K562 (cell line): ENCODE data around the gene CPLX1. TPM values are rescaled to one million over a fixed set of nuclear protein-coding genes. Genes with fewer than 3 reads are reported as not detected.

Experiments
- ATAC-seq: fragments of 200-7000 bp; cut with Tn5 transposase; 3 replicates; pipeline ENCODE4 v1.9.1; 2020; ENCODE audit warnings: moderate library complexity
- BruUV-seq: library from RNA; stranded (reverse); fragments of 400-500 nt; replicated peaks from 2 replicates; lab custom pipeline; 2021; lab: Mats Ljungman, UMichigan
- CTCF ChIA-PET: fragments of 300-600 bp; formaldehyde crosslinking; extraction: SDS; loops from one replicate; lab custom pipeline; 2021; ENCODE audit warnings: low intra/inter-chr PET ratio; lab: Yijun Ruan, JAX
- POLR2A ChIA-PET: fragments of 300-600, 350-650 bp; sonication (Branson Sonifier 250); formaldehyde crosslinking; extraction: SDS; loops from one replicate; lab custom pipeline; 2021; ENCODE audit warnings: antibody characterized with exemption, inconsistent platforms; lab: Yijun Ruan, JAX
- DNase-seq, 4 experiments: peaks; one replicate each; pipeline versions ENCODE4 v3.0.0 to v3.0.0-alpha.2; 2011 to 2018; ENCODE audit warnings: low spot score in 3 of 4, mixed read lengths in 3 of 4; ENCODE audit errors: extremely low read depth in 1 of 4
- FAIRE-seq: peaks from 2 replicates; lab custom pipeline; 2011; peaks lifted over from hg19 to GRCh38; lab: Jason Lieb, UNC
- H2AFZ ChIP-seq: 2 replicates; pipeline ENCODE4 v1.6.0; 2011; ENCODE audit warnings: low read depth, low read length, control low read depth, inconsistent platforms
- H3K27ac ChIP-seq: fragments of 200-600 bp; 3 replicates; pipeline ENCODE4 v1.8.0; 2011; ENCODE audit warnings: low read depth, mild to moderate bottlenecking, control low read depth, inconsistent platforms, low read length, moderate library complexity, mixed read lengths; ENCODE audit errors: extremely low read depth
- H3K27me3 ChIP-seq, 2 experiments: fragments of 300-600 bp in 1 of 2; 2 replicates in 1 of 2; 3 replicates in 1 of 2; pipeline versions ENCODE4 v1.6.0 to v1.8.0; 2011; ENCODE audit warnings: inconsistent platforms in 2 of 2, low read length in 2 of 2, mild to moderate bottlenecking in 1 of 2, mixed read lengths in 1 of 2, moderate library complexity in 1 of 2; ENCODE audit not compliant: control insufficient read depth in 2 of 2, insufficient read depth in 2 of 2
- H3K36me3 ChIP-seq: fragments of 300-600 bp; 3 replicates; pipeline ENCODE4 v1.8.0; 2011; ENCODE audit warnings: mild to moderate bottlenecking, low read length, inconsistent platforms; ENCODE audit not compliant: control insufficient read depth, insufficient read depth
- H3K4me1 ChIP-seq, 2 experiments: fragments of 200-600 bp in 1 of 2; replicated peaks in 1 of 2; 2 replicates in 1 of 2; 3 replicates in 1 of 2; pipeline versions ENCODE4 v1.5.1 to v1.8.0; 2011; ENCODE audit warnings: inconsistent platforms in 2 of 2, low read length in 2 of 2, mild to moderate bottlenecking in 1 of 2, mixed read lengths in 1 of 2, moderate library complexity in 1 of 2; ENCODE audit not compliant: control insufficient read depth in 2 of 2, insufficient read depth in 2 of 2
- H3K4me2 ChIP-seq: 2 replicates; pipeline ENCODE4 v1.6.1; 2011; ENCODE audit warnings: low read length, control low read depth, inconsistent platforms, mixed read lengths; ENCODE audit not compliant: insufficient read depth
- H3K4me3 ChIP-seq: fragments of 200-600 bp; sonication (generic), shearing (Covaris generic); 2 replicates; pipeline ENCODE4 v1.5.1; 2016; ENCODE audit warnings: control low read depth, inconsistent platforms
- H3K79me2 ChIP-seq: fragments of 200-600 bp; 3 replicates; pipeline ENCODE4 v1.8.0; 2011; ENCODE audit warnings: low read length, inconsistent platforms; ENCODE audit not compliant: control insufficient read depth, insufficient read depth
- H3K9ac ChIP-seq, 2 experiments: 2 replicates each; pipeline versions ENCODE4 v1.6.0 to v1.6.1; 2011; ENCODE audit warnings: low read depth in 2 of 2, low read length in 2 of 2, control low read depth in 1 of 2, inconsistent platforms in 1 of 2, mild to moderate bottlenecking in 1 of 2, mixed read lengths in 1 of 2; ENCODE audit not compliant: insufficient read depth in 1 of 2
- H3K9me1 ChIP-seq: one replicate; pipeline ENCODE4 v1.6.0; 2011; ENCODE audit warnings: inconsistent platforms, mild to moderate bottlenecking, low read length, moderate library complexity; ENCODE audit not compliant: control insufficient read depth, insufficient read depth
- H3K9me3 ChIP-seq: replicated peaks from 2 replicates; pipeline ENCODE4 v1.5.1; 2011; ENCODE audit warnings: low read depth, low read length, inconsistent platforms; ENCODE audit not compliant: control insufficient read depth, insufficient read depth
- H4K20me1 ChIP-seq: replicated peaks from 2 replicates; pipeline ENCODE4 v1.6.1; 2011; ENCODE audit warnings: low read length, inconsistent platforms, mixed read lengths; ENCODE audit not compliant: control insufficient read depth, insufficient read depth
- ELF4 ChIP-seq: fragments of 450-650 bp; formaldehyde crosslinking; IDR thresholded peaks from 2 replicates; pipeline ENCODE4 v1.4.0; 2022; ENCODE audit warnings: missing genetic modification characterization
- GABPB2 ChIP-seq: fragments of 250-450 bp; sonication (Bioruptor Pico); conservative IDR thresholded peaks from 2 replicates; pipeline ENCODE4 v1.5.1; 2021; ENCODE audit warnings: mild to moderate bottlenecking
- NFYB ChIP-seq: IDR thresholded peaks from 2 replicates; pipeline ENCODE4 v1.6.1; 2011; ENCODE audit warnings: mild to moderate bottlenecking, moderate library complexity; ENCODE audit not compliant: insufficient read length; ENCODE audit errors: extremely low read depth
- ZEB2 ChIP-seq: fragments of 450-650 bp; IDR thresholded peaks from 2 replicates; pipeline ENCODE4 v1.6.1; 2016
- ZNF212 ChIP-seq: fragments of 450-650 bp; formaldehyde crosslinking; IDR thresholded peaks from 2 replicates; pipeline ENCODE4 v1.4.0; 2020; ENCODE audit warnings: mild to moderate bottlenecking
- ZNF766 ChIP-seq: fragments of 200-800 bp; sonication (Bioruptor generic); conservative IDR thresholded peaks from 2 replicates; pipeline ENCODE4 v1.6.1; 2016; ENCODE audit warnings: missing genetic modification characterization, missing compliant biosample characterization
- ZZZ3 ChIP-seq: fragments of 450-650 bp; IDR thresholded peaks from 2 replicates; pipeline ENCODE4 v1.6.1; 2016; ENCODE audit warnings: antibody characterized with exemption, mild to moderate bottlenecking, moderate library complexity
- WGBS: fragments of 100-300 bp; shearing (Covaris generic); methylation state at CpG from one replicate; pipeline ENCODE4 v1.1.6; 2016; ENCODE audit warnings: low coverage, mixed read lengths; ENCODE audit not compliant: insufficient coverage; ENCODE audit errors: missing lambda C conversion rate; 5-methylcytosine and 5-hydroxymethylcytosine counted together
- in situ Hi-C: fragments of 300-500 bp; cut with MboI; formaldehyde crosslinking; loops from 4 replicates; pipeline ENCODE4 v1.15.0; 2018; ENCODE audit warnings: inconsistent platforms, mixed read lengths
- intact Hi-C: fragments of 100-400 bp; cut with micrococcal nuclease; formaldehyde crosslinking; loops from 2 replicates; pipeline ENCODE4 v1.14.2; 2022
- polyA plus RNA-seq, 8 experiments: library from polyadenylated mRNA; depleted of rRNA in 4 of 8; stranded (reverse) in 5 of 8; unstranded in 3 of 8; fragments of >200 nt; fragmentation: Nextera tagmentation in 2 of 8; fragmentation: Illumina TruSeq in 1 of 8; extraction: Ambion mirVana in 2 of 8; extraction: Trizol in 1 of 8; gene quantifications; 2 replicates each; pipeline versions ENCODE4 v1.2.1 to v1.2.3, GENCODE V29; 2011 to 2014; ENCODE audit warnings: inconsistent platforms in 1 of 8, missing spikeins in 1 of 8
- total RNA-seq, 7 experiments: library from RNA; depleted of rRNA in 6 of 7; stranded (reverse); fragments of >200 nt in 6 of 7; fragmentation: Illumina TruSeq in 2 of 7; extraction: Trizol in 2 of 7; gene quantifications; 2 replicates each; pipeline versions ENCODE4 v1.2.1 to v1.2.3, GENCODE V29; 2011 to 2021; ENCODE audit warnings: low replicate concordance in 1 of 7

CPLX1 gene
- total and polyA plus RNA-seq, 9 of the 15 experiments (the other 6 are each of a cell fraction or from before 2014, with no cell fraction given) = 0.03 to 3.3 (median 0.17) TPM; not detected in 2

DNA sequence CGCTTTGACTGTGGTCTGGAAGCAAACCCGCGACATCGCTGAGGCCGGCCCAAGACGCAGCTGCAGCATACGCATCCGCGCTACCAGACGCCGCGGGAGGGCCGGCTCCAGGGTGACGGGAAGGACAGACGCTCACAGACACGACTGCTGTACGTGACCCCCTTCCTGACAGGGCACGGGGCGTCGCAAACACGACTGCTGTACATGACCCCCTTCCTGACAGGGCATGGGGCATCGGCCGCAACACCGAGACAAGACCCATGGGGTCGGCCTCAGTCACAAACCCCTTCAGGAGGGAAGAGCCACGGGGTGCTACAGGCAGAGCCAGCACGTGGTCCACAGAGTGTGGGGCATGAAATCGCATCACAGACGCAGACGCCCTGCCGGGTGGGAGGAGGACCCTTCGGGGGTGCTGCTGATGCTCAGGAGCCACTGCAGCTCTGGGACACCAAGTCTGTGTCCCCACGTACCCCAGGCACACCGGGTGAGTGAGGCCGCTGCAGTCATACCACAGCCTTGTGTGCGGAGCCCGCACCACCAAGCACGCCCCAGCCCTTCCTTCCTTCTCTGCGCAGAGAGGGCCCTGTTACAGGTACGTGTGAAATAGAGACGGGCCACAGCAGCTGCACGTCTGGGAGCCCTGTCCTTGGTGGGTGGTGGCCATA lies 38.7 kb upstream of the CPLX1 start (continued):
- TF ChIP-seq ZZZ3 (no peak), ZEB2 (no peak), ZNF766 (no peak), ZNF212 (CRISPR knock-in tag) (no peak), GABPB2 (CRISPR knock-in tag) (no peak), ELF4 (CRISPR knock-in tag) (no peak)

DNA sequence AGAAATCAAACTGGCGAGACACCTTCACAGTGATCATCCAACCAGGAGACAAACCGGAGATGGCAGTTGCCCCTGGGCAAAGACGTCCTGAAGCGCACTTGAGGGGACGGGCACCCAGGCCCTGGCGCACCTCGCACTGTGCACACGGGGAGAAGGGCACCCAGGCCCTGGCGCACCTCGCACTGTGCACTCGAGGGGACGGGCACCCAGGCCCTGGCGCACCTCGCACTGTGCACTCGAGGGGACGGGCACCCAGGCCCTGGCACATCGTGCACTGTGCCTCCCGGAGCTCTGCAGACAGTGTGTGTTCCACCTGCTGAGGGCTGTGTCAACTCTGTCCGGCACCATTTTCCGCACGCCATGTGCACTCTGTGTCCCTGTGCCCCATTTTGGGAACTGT lies 34.6 kb upstream of the CPLX1 start:
- POLR2A ChIA-PET = interaction anchor here (0.6 kb wide), 1 partner anchor 354 kb away, joined by 3 read pairs; no protein-coding TSS in a partner anchor
- no peak overlapping the region for H3K9ac ChIP-seq
- H3K9me3 ChIP-seq = no peaks in the 10 kb centered on the region
- no peak for DNase-seq
- no peaks in the 10 kb centered on the region for H3K27me3 ChIP-seq
- no peak overlapping the region for H2AFZ ChIP-seq
- CTCF ChIA-PET = no interaction called here
- FAIRE-seq = no peak
- H3K9me1 ChIP-seq = no peaks in the 10 kb centered on the region
- H4K20me1 ChIP-seq = no peaks in the 10 kb centered on the region
- no peak for TF ChIP-seq NFYB
- 96% methylated on average over 14 of the region's 21 CpGs for WGBS
- in situ Hi-C loops (no loop called here), intact Hi-C loops (no loop called here)
- peaks cover 88% of the 10 kb centered on the region; the same call in 2 of the 3 replicates for H3K36me3 ChIP-seq
- no peak overlapping the region for H3K27ac ChIP-seq
- ATAC-seq = no peak
- no peaks in the 10 kb centered on the region; a peak in 1 of 5 replicates for H3K4me1 ChIP-seq
- H3K79me2 ChIP-seq = no peaks in the 10 kb centered on the region
- BruUV-seq = no TSS peak
- no peak overlapping the region for H3K4me3 ChIP-seq
- H3K4me2 ChIP-seq = no peak overlapping the region
